ENCODE measurements around the gene GUCY2C. TPM values are rescaled to one million over a fixed set of nuclear protein-coding genes. Genes with fewer than 3 reads are reported as not detected.

GUCY2C gene
- total RNA-seq, 1 experiment from 2014 or later: not detected

- POLR2A ChIA-PET (ENCODE audit: low non-redundant PET): no interaction called here
- intact Hi-C loops (cut with micrococcal nuclease; ENCODE audit: unreplicated experiment): no loop called here
Measured at GRCh38 chr12:14573118-14573517, 123.3 kb downstream of the GUCY2C start.

GRCh38 chr12:14572401-14572800 is 124.0 kb downstream of the GUCY2C start:
- H3K4me1 ChIP-seq (ENCODE audit: insufficient read depth, low read length, poor library complexity, severe bottlenecking): peaks cover 21% of the 10 kb centered on the region
- H3K27ac ChIP-seq (ENCODE audit: low read depth, low read length, poor library complexity, severe bottlenecking): no peak overlapping the region
- H3K9me3 ChIP-seq (ENCODE audit: low read depth, low read length, poor library complexity, severe bottlenecking): no peaks in the 10 kb centered on the region
- no TSS peak for BruUV-seq (replicated peaks)
- DNase-seq (ENCODE audit: low spot score): no peak
- CTCF ChIA-PET: no interaction called here
- POLR2A ChIA-PET (ENCODE audit: low non-redundant PET): no interaction called here
- no peaks in the 10 kb centered on the region for H3K36me3 ChIP-seq (ENCODE audit: insufficient read depth, low read length, poor library complexity, severe bottlenecking)
- H3K4me3 ChIP-seq (ENCODE audit: low read depth, low read length, poor library complexity, severe bottlenecking): no peak overlapping the region
- no peaks in the 10 kb centered on the region for H3K27me3 ChIP-seq (replicated peaks; ENCODE audit: insufficient read depth, low read depth, low read length, poor library complexity)
- intact Hi-C loops (cut with micrococcal nuclease; ENCODE audit: unreplicated experiment): no loop called here
- peak; percentile 30; the same call in 1 of the 2 replicates for TF ChIP-seq CTCF (conservative IDR thresholded peaks at IDR 0.05; ENCODE audit: low read depth, low read length)
- no peak for TF ChIP-seq EZH2 (IDR thresholded peaks at IDR 0.05; ENCODE audit: borderline replicate concordance, low read depth, low read length, poor library complexity, severe bottlenecking)

More at GRCh38 chr12:14573118-14573517, 123.3 kb downstream of the GUCY2C start:
- Histone ChIP-seq H3K9me3 (ENCODE audit: low read depth, low read length, poor library complexity, severe bottlenecking) (no peaks in the 10 kb centered on the region), H3K27ac (ENCODE audit: low read depth, low read length, poor library complexity, severe bottlenecking) (no peak overlapping the region), H3K27me3 (replicated peaks; ENCODE audit: insufficient read depth, low read depth, low read length, poor library complexity) (no peaks in the 10 kb centered on the region), H3K36me3 (ENCODE audit: insufficient read depth, low read length, poor library complexity, severe bottlenecking) (no peaks in the 10 kb centered on the region), H3K4me1 (ENCODE audit: insufficient read depth, low read length, poor library complexity, severe bottlenecking) (peaks cover 21% of the 10 kb centered on the region), H3K4me3 (ENCODE audit: low read depth, low read length, poor library complexity, severe bottlenecking) (no peak overlapping the region)
- CTCF ChIA-PET: no interaction called here
- TF ChIP-seq CTCF (conservative IDR thresholded peaks at IDR 0.05; ENCODE audit: low read depth, low read length) (no peak), EZH2 (IDR thresholded peaks at IDR 0.05; ENCODE audit: borderline replicate concordance, low read depth, low read length, poor library complexity, severe bottlenecking) (no peak)
- no TSS peak for BruUV-seq (replicated peaks)
- no peak for DNase-seq (ENCODE audit: low spot score)

- H3K27ac ChIP-seq (ENCODE audit: low read depth, low read length, poor library complexity, severe bottlenecking): no peak overlapping the region
- TF ChIP-seq EZH2 (IDR thresholded peaks at IDR 0.05; ENCODE audit: borderline replicate concordance, low read depth, low read length, poor library complexity, severe bottlenecking): no peak
- TF ChIP-seq CTCF (conservative IDR thresholded peaks at IDR 0.05; ENCODE audit: low read depth, low read length): no peak
- CTCF ChIA-PET: no interaction called here
- BruUV-seq (replicated peaks): no TSS peak
- intact Hi-C loops (cut with micrococcal nuclease; ENCODE audit: unreplicated experiment): no loop called here
- H3K36me3 ChIP-seq (ENCODE audit: insufficient read depth, low read length, poor library complexity, severe bottlenecking): no peaks in the 10 kb centered on the region
- no peak for DNase-seq (ENCODE audit: low spot score)
- H3K9me3 ChIP-seq (ENCODE audit: low read depth, low read length, poor library complexity, severe bottlenecking): no peaks in the 10 kb centered on the region
- H3K4me3 ChIP-seq (ENCODE audit: low read depth, low read length, poor library complexity, severe bottlenecking): no peak overlapping the region
- peaks cover 21% of the 10 kb centered on the region for H3K4me1 ChIP-seq (ENCODE audit: insufficient read depth, low read length, poor library complexity, severe bottlenecking)
- POLR2A ChIA-PET (ENCODE audit: low non-redundant PET): no interaction called here
- no peaks in the 10 kb centered on the region for H3K27me3 ChIP-seq (replicated peaks; ENCODE audit: insufficient read depth, low read depth, low read length, poor library complexity)
Measured at GRCh38 chr12:14571779-14572178, 124.6 kb downstream of the GUCY2C start.
